ENCODE measurements around the gene RNF212. TPM values are rescaled to one million over a fixed set of nuclear protein-coding genes. Genes with fewer than 3 reads are reported as not detected.
A peak's percentile ranks its signal among the peaks of the same experiment; 100 is the strongest.
"Not testable (repeated sequence)": the region's sequence is repeated elsewhere in the genome, so short reads cannot be mapped to it uniquely, and the experiment has no call there.

The RNF212 gene
- total and polyA plus RNA-seq, 3 experiments from 2014 or later = 1.2 to 2.0 (median 1.2) TPM

- no peaks in the 10 kb centered on the region for H3K9me3 Mint-ChIP-seq
- peaks cover 27 to 43% of the 10 kb centered on the region in 2 donors for H3K27me3 Mint-ChIP-seq
- H3K4me1 Mint-ChIP-seq = peaks cover 0 to 3% (median 2%) of the 10 kb centered on the region in 3 donors
- ChIA-PET POLR2A (no interaction called here), CTCF (no interaction called here)
- Histone ChIP-seq H3K9me3 (ENCODE audit: low read length) (no peaks in the 10 kb centered on the region), H3K36me3 (ENCODE audit: insufficient read depth, low read length) (no peaks in the 10 kb centered on the region), H3K27me3 (ENCODE audit: insufficient read depth, low read length, poor library complexity, severe bottlenecking) (peaks cover 9% of the 10 kb centered on the region), H3K4me1 (ENCODE audit: insufficient read depth, low read length) (no peaks in the 10 kb centered on the region), H3K4me3 (ENCODE audit: low read length) (no peak overlapping the region), H3K27ac (ENCODE audit: low read depth, low read length) (no peak overlapping the region)
- no peaks in the 10 kb centered on the region for H3K36me3 Mint-ChIP-seq
- no peak overlapping the region for H3K4me3 Mint-ChIP-seq
- no peak overlapping the region for H3K27ac Mint-ChIP-seq
- DNase-seq = peak in 1 of 5 donors; percentile 45
Measured at GRCh38 chr4:1047106-1047975, 66.0 kb downstream of the RNF212 start.

GRCh38 chr4:1046581-1047011 lies 66.8 kb downstream of the RNF212 start:
- H3K9me3 ChIP-seq (ENCODE audit: low read length) = not testable (repeated sequence)

GRCh38 chr4:1045595-1046201 lies 67.7 kb downstream of the RNF212 start:
- Mint-ChIP-seq H3K36me3 (no peaks in the 10 kb centered on the region), H3K4me1 (peaks cover 0 to 3% (median 2%) of the 10 kb centered on the region in 3 donors), H3K4me3 (no peak overlapping the region), H3K9me3 (no peaks in the 10 kb centered on the region), H3K27me3 (peaks cover 23 to 40% of the 10 kb centered on the region in 2 donors), H3K27ac (no peak overlapping the region)
- no peak overlapping the region for H3K27ac ChIP-seq (ENCODE audit: low read depth, low read length)
- DNase-seq = peak in 1 of 5 donors; percentile 34
- H3K4me1 ChIP-seq (ENCODE audit: insufficient read depth, low read length) = no peaks in the 10 kb centered on the region
- H3K9me3 ChIP-seq (ENCODE audit: low read length) = no peaks in the 10 kb centered on the region
- H3K27me3 ChIP-seq (ENCODE audit: insufficient read depth, low read length, poor library complexity, severe bottlenecking) = peaks cover 9% of the 10 kb centered on the region
- no peak overlapping the region for H3K4me3 ChIP-seq (ENCODE audit: low read length)
- POLR2A ChIA-PET = no interaction called here
- CTCF ChIA-PET = no interaction called here
- H3K36me3 ChIP-seq (ENCODE audit: insufficient read depth, low read length) = no peaks in the 10 kb centered on the region

More at GRCh38 chr4:1046581-1047011, 66.8 kb downstream of the RNF212 start:
- H3K27ac ChIP-seq (ENCODE audit: low read depth, low read length); H3K36me3 ChIP-seq (ENCODE audit: insufficient read depth, low read length); H3K4me1 Mint-ChIP-seq; H3K4me3 Mint-ChIP-seq; H3K4me3 ChIP-seq (ENCODE audit: low read length); H3K4me1 ChIP-seq (ENCODE audit: insufficient read depth, low read length); H3K27me3 ChIP-seq (ENCODE audit: insufficient read depth, low read length, poor library complexity, severe bottlenecking); POLR2A ChIA-PET; H3K36me3 Mint-ChIP-seq; CTCF ChIA-PET; H3K9me3 Mint-ChIP-seq: not testable (repeated sequence)
- H3K27me3 Mint-ChIP-seq = peaks cover 24 to 40% of the 10 kb centered on the region in 2 donors
- peak in 1 of 5 donors; percentile 32 for DNase-seq
- H3K27ac Mint-ChIP-seq = peak overlapping the region in 1 of 8 donors; percentile 77

GRCh38 chr4:1045193-1045594 lies 68.2 kb downstream of the RNF212 start:
- Mint-ChIP-seq H3K4me1 (peaks cover 0 to 3% (median 2%) of the 10 kb centered on the region in 3 donors), H3K36me3 (no peaks in the 10 kb centered on the region), H3K4me3 (no peak overlapping the region), H3K27ac (no peak overlapping the region), H3K9me3 (no peaks in the 10 kb centered on the region), H3K27me3 (peaks cover 23 to 40% of the 10 kb centered on the region in 2 donors)
- peak in 1 of 5 donors; percentile 24 for DNase-seq
- H3K27me3 ChIP-seq (ENCODE audit: insufficient read depth, low read length, poor library complexity, severe bottlenecking) = peaks cover 9% of the 10 kb centered on the region
- no peaks in the 10 kb centered on the region for H3K9me3 ChIP-seq (ENCODE audit: low read length)
- no peaks in the 10 kb centered on the region for H3K36me3 ChIP-seq (ENCODE audit: insufficient read depth, low read length)
- no peak overlapping the region for H3K27ac ChIP-seq (ENCODE audit: low read depth, low read length)
- no peak overlapping the region for H3K4me3 ChIP-seq (ENCODE audit: low read length)
- POLR2A ChIA-PET = no interaction called here
- no peaks in the 10 kb centered on the region for H3K4me1 ChIP-seq (ENCODE audit: insufficient read depth, low read length)
- CTCF ChIA-PET = no interaction called here

- H3K9me3 Mint-ChIP-seq = no peaks in the 10 kb centered on the region
- peaks cover 23 to 40% of the 10 kb centered on the region in 2 donors for H3K27me3 Mint-ChIP-seq
- no peak overlapping the region for H3K27ac ChIP-seq (ENCODE audit: low read depth, low read length)
- H3K4me3 ChIP-seq (ENCODE audit: low read length) = no peak overlapping the region
- CTCF ChIA-PET = no interaction called here
- peaks cover 0 to 3% (median 2%) of the 10 kb centered on the region in 3 donors for H3K4me1 Mint-ChIP-seq
- H3K4me1 ChIP-seq (ENCODE audit: insufficient read depth, low read length) = no peaks in the 10 kb centered on the region
- peaks cover 9% of the 10 kb centered on the region for H3K27me3 ChIP-seq (ENCODE audit: insufficient read depth, low read length, poor library complexity, severe bottlenecking)
- POLR2A ChIA-PET = no interaction called here
- no peaks in the 10 kb centered on the region for H3K36me3 Mint-ChIP-seq
- H3K27ac Mint-ChIP-seq = no peak overlapping the region
- DNase-seq = peak in 1 of 5 donors; percentile 32
- H3K4me3 Mint-ChIP-seq = no peak overlapping the region
- H3K9me3 ChIP-seq (ENCODE audit: low read length) = no peaks in the 10 kb centered on the region
- no peaks in the 10 kb centered on the region for H3K36me3 ChIP-seq (ENCODE audit: insufficient read depth, low read length)
Measured at GRCh38 chr4:1044469-1045192, 68.7 kb downstream of the RNF212 start.

GRCh38 chr4:1043651-1044468 lies 69.5 kb downstream of the RNF212 start:
- H3K27me3 ChIP-seq (ENCODE audit: insufficient read depth, low read length, poor library complexity, severe bottlenecking) = peaks cover 9% of the 10 kb centered on the region
- DNase-seq = peak in 1 of 5 donors; percentile 45

GRCh38 chr4:1043162-1043561 lies 70.2 kb downstream of the RNF212 start:
- H3K27ac Mint-ChIP-seq = peak overlapping the region in 1 of 8 donors; percentile 81
- H3K9me3 ChIP-seq (ENCODE audit: low read length) = no peaks in the 10 kb centered on the region
- no peak overlapping the region for H3K27ac ChIP-seq (ENCODE audit: low read depth, low read length)
- no peaks in the 10 kb centered on the region for H3K36me3 ChIP-seq (ENCODE audit: insufficient read depth, low read length)
- DNase-seq = no peak
- peaks cover 17 to 28% of the 10 kb centered on the region in 2 donors for H3K27me3 Mint-ChIP-seq
- peaks cover 0 to 3% (median 2%) of the 10 kb centered on the region in 3 donors for H3K4me1 Mint-ChIP-seq
- no peak overlapping the region for H3K4me3 ChIP-seq (ENCODE audit: low read length)
- no peaks in the 10 kb centered on the region for H3K9me3 Mint-ChIP-seq
- no peak overlapping the region for H3K4me3 Mint-ChIP-seq
- peaks cover 9% of the 10 kb centered on the region for H3K27me3 ChIP-seq (ENCODE audit: insufficient read depth, low read length, poor library complexity, severe bottlenecking)
- POLR2A ChIA-PET = interaction anchor here (0.6 kb wide), 1 partner anchor 262 kb away, joined by 4 read pairs; no protein-coding TSS in a partner anchor
- no peaks in the 10 kb centered on the region for H3K36me3 Mint-ChIP-seq
- CTCF ChIA-PET = no interaction called here
- no peaks in the 10 kb centered on the region for H3K4me1 ChIP-seq (ENCODE audit: insufficient read depth, low read length)

More at GRCh38 chr4:1043651-1044468, 69.5 kb downstream of the RNF212 start:
- Histone ChIP-seq H3K27ac (ENCODE audit: low read depth, low read length) (peak overlapping the region; percentile 65), H3K36me3 (ENCODE audit: insufficient read depth, low read length) (no peaks in the 10 kb centered on the region), H3K4me3 (ENCODE audit: low read length) (no peak overlapping the region), H3K9me3 (ENCODE audit: low read length) (no peaks in the 10 kb centered on the region), H3K4me1 (ENCODE audit: insufficient read depth, low read length) (no peaks in the 10 kb centered on the region)
- no peaks in the 10 kb centered on the region for H3K9me3 Mint-ChIP-seq
- no peak overlapping the region for H3K27ac Mint-ChIP-seq
- peaks cover 20 to 33% of the 10 kb centered on the region in 2 donors for H3K27me3 Mint-ChIP-seq
- H3K36me3 Mint-ChIP-seq = no peaks in the 10 kb centered on the region
- POLR2A ChIA-PET = interaction anchor here (0.6 kb wide), 1 partner anchor 262 kb away, joined by 4 read pairs; no protein-coding TSS in a partner anchor
- H3K4me1 Mint-ChIP-seq = peaks cover 0 to 3% (median 2%) of the 10 kb centered on the region in 3 donors
- CTCF ChIA-PET = no interaction called here
- no peak overlapping the region for H3K4me3 Mint-ChIP-seq

Measured in CD8-positive, alpha-beta memory T cell (primary cell).